Suppressor macrophage treated with lipopolysaccharide for 4 hours (primary cell): Measurements from ENCODE around the gene PLCXD1.
"Not testable (repeated sequence)": the region's sequence is repeated elsewhere in the genome, so short reads cannot be mapped to it uniquely, and the experiment has no call there.

ENCODE experiments used
- DNase-seq: peaks from one replicate; pipeline ENCODE4 v3.0.0-alpha.2; 2020

The PLCXD1 gene

GRCh38 chrX:318068-318738, 37.0 kb downstream of the PLCXD1 start:
- peak; percentile 99 for DNase-seq

GRCh38 chrX:318739-319578, 37.8 kb downstream of the PLCXD1 start, which contains the start of gene GTPBP6:
GTPBP6 (minus strand) TSS chrX:318796; CDS start chrX:318787, 9 bp downstream.
- DNase-seq, result peak; percentile 100

- no peak for DNase-seq
These were observed 38.5 kb downstream of the PLCXD1 start for GRCh38 chrX:319579-320125.

GRCh38 chrX:320126-320783, 39.1 kb downstream of the PLCXD1 start:
- peak; percentile 25 for DNase-seq

- DNase-seq, result no peak
These were observed 42.8 kb downstream of the PLCXD1 start for GRCh38 chrX:323721-324628.

- not testable (repeated sequence) for DNase-seq
These were observed 43.5 kb downstream of the PLCXD1 start for GRCh38 chrX:324664-325063.

- DNase-seq, result no peak
These were observed 46.5 kb downstream of the PLCXD1 start for GRCh38 chrX:327660-328126.

GRCh38 chrX:329291-329910, 48.2 kb downstream of the PLCXD1 start:
- no peak for DNase-seq

GRCh38 chrX:330141-330725, 49.1 kb downstream of the PLCXD1 start:
- not testable (repeated sequence) for DNase-seq

GRCh38 chrX:330726-331150, 49.6 kb downstream of the PLCXD1 start:
- no peak for DNase-seq

GRCh38 chrX:331151-331824, 50.1 kb downstream of the PLCXD1 start:
- DNase-seq, result no peak

GRCh38 chrX:331825-332495, 50.8 kb downstream of the PLCXD1 start:
- no peak for DNase-seq

- DNase-seq, result no peak
These were observed 51.3 kb downstream of the PLCXD1 start for GRCh38 chrX:332496-332860.

- DNase-seq, result no peak
These were observed 51.9 kb downstream of the PLCXD1 start for GRCh38 chrX:332916-333610.

- no peak for DNase-seq
These were observed 52.6 kb downstream of the PLCXD1 start for GRCh38 chrX:333611-334311.

GRCh38 chrX:334331-334891, 53.2 kb downstream of the PLCXD1 start:
- no peak for DNase-seq

GRCh38 chrX:334971-335757, 54.0 kb downstream of the PLCXD1 start:
- DNase-seq, result no peak

GRCh38 chrX:335758-336155, 54.6 kb downstream of the PLCXD1 start:
- DNase-seq, result no peak
